ENCODE data around the gene GSAP.
A peak's percentile ranks its signal among the peaks of the same experiment; 100 is the strongest.
"Not testable (repeated sequence)": the region's sequence is repeated elsewhere in the genome, so short reads cannot be mapped to it uniquely, and the experiment has no call there.

The GSAP gene

DNA sequence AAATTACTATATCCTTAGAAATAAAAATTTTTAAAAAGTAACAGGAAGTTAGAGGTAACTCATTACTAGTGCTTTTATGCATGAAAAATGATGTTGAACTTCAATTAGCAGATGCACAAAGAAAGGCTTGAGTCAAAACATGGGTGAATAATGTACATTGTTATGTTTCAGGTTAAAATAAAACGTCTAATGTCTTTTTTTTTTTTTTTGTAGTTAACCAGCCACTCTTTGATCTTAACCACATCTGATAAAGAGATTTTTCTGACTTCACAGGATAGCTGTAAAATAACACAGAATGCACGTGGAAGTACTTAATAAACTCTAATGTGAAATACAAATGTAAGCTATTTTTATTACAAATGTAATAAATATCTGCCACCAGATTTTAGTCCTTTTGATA is 61.7 kb downstream of the GSAP start:
- DNase-seq, result no peak

- no peak for DNase-seq
Observed at GRCh38 chr7:77353911-77354310, 62.2 kb downstream of the GSAP start.

DNA sequence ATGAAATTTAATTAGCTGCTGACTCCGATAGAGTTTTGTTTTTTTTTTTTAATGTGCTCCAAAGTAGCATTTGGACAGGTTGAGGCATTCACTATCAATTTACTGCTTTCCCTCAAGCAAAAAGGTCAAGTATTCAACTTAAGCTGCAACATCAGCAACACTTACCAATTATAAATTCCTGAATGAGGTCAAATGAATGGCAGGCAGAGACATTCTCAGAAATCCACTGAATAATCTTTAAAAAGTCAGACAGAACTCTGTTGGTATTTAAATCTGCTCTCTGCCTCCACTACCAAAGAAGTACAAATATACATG is 62.8 kb downstream of the GSAP start:
- no peak for DNase-seq

DNA sequence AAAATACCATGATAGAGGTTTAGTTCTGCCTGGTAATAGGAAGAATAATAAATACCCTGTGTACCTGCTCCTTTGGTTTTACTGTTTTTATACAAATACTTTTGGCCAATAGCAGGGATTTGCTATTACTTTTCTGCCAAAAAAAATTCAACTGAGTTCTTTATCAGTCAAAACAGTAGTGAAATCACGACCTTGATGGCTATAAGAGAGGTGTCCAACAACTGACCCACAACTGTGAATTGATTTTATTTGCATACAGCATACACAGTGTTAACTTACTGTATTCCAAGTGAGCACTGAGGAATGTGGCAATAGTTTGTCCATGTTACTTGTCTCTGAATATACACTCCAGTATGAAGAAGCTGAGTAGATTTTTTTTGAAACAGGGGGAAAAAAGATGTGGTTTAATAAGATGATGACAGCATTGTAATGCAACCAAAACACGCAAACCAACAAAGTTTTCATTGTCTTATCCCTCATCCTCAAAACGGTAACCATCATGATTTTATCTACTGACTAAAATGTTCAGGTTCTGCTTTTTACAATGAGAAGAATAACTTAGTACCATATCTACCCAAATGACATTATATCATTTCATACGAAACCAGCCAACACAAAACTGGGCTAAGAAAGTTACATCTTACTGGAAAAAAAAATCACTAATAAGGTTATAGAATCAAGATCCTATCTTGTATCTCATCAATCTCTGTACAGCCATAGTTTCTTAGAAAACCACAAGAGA is 63.3 kb downstream of the GSAP start:
- DNase-seq, result no peak

DNA sequence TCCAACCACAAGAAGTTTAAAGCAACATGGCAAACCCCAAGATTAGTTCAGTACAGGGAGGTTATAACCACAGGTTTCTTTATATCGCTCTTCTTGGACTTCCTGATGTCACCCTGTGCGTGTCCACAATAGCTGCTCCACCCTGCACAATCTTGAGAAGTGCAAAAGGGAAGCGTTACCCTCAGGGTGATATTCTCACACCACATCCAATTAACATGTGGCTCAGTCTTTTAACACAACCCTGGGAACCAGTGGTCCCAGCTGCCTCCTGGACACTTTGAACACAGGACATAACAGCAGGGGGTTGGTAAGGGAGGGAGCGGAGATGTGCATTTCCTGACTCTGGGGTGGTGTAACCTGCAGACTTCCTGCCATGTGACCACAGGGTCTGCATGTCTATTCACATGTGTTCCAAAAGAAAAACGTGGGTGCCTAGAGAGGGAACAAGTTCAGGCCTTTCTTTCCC is 64.6 kb downstream of the GSAP start:
- DNase-seq, result no peak

DNA sequence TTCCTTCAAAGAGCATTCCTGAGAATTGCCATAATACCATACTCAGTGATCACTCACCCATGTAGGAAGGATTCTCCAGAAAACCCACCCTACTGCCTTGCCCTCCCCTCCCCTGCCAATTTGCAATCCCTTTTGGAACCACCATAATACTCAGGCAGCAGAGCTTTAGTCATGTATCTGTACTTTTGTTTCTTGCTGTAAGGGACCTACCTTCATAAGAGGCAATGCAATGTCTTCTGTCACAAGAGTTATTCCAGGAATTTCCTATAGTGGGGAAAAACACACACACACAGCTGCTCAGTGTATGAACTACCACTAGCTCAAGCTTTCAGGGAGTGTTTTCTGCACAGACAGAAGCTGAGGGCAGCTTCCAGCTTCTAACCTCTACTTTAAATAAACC is 67.0 kb downstream of the GSAP start:
- no peak for DNase-seq

DNA sequence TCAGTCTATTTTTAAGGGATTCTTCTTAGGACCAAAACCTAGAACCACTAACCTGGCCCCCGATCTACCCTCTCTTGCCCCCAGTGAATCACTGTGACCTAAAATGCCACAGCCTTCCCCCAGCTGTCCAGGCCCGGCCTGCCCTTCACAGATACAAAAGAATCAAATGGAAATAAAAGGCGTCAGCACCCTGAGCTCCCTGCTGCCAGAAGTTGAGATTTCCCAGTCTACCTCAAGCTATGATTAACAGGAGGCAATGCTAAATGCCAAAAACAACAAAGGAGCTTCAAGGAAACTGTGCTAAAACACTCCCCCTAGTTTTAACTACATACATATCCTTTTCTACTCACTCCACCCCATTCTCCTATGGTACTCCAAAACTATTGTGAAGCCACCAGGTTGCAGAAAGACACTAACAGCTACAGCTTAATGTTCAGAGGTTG is 67.8 kb downstream of the GSAP start:
- DNase-seq, result no peak

DNA sequence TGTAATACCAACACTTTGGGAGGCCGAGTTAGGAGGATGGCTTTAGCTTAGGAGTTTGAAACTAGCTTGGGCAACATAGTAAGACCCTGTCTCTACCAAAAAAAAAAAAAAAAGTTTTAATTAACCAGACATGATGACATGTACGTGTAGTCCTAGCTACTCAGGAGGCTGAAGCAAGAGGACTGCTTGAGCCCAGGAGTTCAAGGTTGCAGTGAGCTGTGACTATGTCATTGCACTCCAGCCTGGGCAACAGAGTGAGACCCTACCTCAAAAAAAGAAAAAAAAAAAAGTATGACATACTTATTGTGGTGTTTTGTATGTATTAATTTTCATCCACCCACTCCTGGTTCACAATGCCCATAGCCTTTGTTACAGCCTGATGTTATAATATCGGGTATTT is 69.7 kb downstream of the GSAP start:
- DNase-seq, result no peak

DNA sequence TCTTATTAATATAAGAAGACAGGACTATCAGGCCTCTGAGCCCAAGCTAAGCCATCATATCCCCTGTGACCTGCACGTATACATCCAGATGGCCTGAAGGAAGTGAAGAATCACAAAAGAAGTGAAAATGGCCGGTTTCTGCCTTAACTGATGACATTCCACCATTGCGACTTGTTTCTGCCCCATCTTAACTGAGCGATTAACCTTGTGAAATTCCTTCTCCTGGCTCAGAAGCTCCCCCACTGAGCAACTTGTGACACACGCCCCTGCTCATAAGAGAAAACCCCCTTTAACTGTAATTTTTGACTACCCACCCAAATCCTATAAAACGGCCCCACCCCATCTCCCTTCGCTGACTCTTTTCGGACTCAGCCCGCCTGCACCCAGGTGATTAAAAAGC is 70.7 kb downstream of the GSAP start:
- DNase-seq, result not testable (repeated sequence)

DNA sequence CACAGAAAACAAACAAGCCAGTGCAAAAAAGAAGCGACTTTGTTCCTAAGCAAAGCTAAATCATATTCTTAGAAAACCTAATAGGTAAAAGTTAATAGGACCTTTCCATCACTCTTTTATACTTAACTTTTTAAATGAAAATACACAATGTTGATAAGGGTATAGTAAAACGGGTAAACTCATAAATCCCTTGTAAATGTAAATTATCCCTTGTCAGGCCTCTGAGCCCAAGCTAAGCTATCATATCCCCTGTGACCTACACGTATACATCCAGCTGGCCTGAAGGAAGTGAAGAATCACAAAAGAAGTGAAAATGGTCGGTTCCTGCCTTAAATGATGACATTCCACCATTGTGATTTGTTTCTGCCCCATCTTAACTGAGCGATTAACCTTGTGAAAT is 76.4 kb downstream of the GSAP start:
- DNase-seq, result no peak

DNA sequence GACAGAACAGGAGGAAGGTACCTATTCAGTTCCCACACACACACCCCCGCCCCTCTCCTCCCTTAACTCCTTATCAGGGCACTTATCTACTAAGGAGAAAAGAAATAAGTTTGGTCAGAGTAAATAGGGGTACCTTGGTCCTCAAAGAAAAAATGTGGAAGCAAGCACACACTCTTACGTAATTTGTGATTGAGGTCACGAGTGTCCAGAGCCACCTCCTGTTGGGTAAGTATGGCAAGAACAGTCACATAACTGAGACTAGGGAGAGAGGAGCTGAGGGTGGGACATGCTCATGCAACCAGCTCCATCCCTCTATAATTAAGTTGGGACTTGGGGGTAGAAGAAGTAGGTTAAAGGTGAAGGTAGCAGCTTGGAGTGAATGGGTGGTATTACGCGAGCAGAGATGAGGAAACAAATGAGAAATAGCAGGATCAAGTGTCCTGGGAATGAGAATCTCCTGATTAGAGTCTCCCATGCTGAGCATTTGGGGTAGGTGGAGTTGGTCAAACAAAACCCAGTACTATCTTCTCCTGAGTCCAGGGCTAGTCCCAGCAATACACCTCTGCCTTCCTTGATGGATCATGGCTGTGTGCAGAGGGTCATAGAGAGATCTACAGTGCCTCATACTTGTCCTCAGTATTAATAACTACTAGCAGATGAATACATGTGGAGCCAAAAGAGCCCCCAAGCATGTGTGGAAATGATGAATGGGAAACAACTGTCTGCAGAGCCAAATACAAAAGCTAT is 77.1 kb downstream of the GSAP start:
- no peak for DNase-seq

- no peak for DNase-seq
Observed at GRCh38 chr7:77338260-77338659, 77.9 kb downstream of the GSAP start.

DNA sequence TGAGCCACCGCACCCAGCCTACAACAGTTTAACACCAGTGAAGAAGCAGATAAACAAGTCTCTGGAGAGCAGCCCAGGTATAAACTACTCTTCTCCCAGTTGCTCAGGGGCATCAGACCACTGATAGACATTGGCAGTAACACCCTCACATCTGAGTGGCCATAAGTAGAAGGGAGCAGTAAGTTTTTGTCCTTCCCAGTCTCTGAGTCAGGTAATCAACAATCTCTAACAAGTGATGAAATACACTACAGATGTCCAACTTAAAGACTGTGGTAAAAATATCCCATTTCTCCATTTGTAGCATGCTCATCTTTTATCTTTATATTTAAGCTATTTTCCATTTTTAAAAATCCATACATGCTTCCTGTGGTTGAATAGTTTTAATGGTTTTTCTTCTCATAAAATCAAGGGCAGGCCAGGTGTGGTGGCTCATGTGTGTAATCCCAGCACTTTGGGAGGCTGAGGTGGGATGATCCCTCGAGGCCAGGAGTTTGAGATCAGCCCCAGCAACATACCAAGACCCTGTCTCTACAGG is 78.6 kb downstream of the GSAP start:
- no peak for DNase-seq

DNA sequence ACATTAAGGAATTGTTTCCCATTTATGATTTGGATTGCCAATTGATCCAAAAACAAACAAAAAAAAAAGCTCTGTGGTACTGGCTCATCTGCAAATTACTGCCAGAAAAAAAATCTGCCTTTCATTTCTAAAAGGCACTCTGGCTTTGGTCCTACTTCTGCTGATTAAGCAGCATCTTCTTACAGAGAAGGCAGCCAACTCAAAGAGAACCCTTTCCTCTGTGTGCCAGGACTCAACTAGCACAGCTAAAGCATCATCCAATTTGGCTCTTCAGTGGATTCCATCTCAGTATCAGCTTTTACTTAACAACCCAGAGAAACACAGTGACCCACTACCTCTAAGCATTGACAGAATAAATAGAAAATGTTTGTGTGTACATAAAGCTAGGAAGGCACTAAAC is 80.6 kb downstream of the GSAP start:
- DNase-seq, result no peak

DNA sequence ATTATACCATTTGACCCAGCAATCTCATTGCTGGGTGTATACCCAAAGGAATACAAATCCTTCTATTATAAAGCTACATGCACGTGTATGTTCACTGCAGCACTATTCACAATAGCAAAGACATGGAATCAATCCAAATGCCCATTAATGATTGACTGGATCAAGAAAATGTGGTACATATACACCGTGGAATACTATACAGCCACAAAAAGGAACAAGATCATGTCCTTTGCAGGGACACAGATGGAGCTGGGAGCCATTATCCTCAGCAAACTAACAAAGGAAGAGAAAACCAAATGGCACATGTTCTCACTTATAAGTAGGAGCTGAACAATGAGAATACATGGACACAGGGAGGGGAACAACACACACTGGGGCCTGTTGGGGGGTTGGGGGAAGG is 82.1 kb downstream of the GSAP start:
- not testable (repeated sequence) for DNase-seq

- peak; percentile 65 to 84 for DNase-seq
Observed at GRCh38 chr7:77331938-77332695, 84.0 kb downstream of the GSAP start.

GRCh38 chr7:77330169-77330882 is 85.8 kb downstream of the GSAP start:
- no peak for DNase-seq

DNA sequence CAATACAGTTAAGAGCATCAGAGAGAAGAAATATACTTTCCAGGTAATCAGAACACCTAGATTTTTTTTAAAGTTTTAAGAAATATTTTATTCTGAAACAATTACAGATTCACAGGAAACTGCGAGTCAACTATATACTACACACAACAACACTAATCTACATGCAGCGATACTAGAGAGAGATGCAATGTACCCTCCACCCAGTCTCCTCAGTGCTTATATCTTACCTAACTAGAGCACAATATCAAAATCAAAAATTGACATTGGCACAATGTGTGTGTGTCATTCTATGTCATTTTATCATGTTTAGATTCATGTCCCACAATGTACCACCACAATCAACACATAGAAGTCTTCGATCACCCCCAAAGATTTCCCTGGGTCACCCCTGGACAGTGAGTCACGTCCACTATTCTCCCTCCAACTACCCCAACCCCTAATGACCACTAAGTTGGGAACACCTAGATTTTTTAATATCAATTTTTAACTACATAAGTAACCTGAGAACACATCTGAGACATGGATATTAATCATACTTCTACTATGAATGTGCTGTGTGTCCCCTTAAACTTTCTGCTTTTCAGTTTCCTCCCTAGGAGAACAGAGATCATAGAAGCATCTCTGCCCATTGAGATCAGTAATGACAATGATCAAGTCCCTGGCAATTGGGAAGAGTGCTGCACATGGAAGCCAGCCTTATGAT is 86.5 kb downstream of the GSAP start:
- no peak for DNase-seq

DNA sequence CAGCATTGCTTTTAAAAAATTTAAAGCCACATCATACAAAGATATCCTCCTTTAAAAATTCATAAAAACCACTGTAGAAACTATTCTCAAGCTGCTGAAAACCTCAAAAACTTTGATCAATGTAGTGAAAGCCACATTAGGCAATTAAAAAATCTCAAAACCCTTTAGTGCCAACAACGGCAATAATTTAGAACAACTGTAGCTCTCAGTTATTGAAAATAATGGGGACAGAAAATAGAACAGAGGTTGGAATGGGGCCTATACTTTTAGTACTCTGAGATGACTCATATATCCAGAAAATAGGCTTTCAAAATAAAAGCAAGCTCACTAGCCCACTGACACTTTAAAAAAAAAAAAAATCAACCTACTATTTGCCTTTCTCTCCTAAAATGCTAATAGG is 87.5 kb downstream of the GSAP start:
- DNase-seq, result no peak

DNA sequence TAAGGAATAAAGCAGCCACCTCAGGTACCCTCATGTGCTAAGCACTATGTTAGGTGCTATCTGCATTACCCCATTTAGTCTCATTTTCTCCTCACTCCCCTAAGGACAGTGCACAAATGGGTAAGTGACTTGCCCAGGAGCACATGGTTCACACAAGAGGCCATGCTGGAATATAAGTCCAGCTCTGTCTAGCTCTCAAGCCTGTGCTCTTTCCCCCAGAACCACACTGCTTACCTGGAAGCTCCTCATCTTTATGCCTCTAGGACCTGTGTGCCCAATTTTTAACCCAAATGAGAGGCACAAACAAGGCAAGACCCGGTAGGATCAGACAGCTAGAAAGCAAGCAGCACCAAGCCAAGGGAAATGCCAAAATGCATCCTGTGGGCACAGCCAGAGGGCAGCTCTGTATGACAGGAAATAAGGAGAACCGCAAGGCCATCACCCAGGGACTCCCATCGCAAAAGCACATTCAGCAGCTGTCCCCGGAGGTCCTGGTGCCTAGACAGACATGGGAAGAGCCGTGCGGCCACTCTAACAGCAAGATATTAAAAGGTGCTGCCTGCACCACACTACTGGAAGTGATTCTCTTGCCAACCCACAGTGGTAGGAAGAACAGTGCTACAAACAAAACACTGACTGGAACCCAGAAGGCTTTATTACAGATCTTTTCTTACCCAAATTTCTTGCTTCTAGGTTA is 88.1 kb downstream of the GSAP start:
- no peak for DNase-seq

DNA sequence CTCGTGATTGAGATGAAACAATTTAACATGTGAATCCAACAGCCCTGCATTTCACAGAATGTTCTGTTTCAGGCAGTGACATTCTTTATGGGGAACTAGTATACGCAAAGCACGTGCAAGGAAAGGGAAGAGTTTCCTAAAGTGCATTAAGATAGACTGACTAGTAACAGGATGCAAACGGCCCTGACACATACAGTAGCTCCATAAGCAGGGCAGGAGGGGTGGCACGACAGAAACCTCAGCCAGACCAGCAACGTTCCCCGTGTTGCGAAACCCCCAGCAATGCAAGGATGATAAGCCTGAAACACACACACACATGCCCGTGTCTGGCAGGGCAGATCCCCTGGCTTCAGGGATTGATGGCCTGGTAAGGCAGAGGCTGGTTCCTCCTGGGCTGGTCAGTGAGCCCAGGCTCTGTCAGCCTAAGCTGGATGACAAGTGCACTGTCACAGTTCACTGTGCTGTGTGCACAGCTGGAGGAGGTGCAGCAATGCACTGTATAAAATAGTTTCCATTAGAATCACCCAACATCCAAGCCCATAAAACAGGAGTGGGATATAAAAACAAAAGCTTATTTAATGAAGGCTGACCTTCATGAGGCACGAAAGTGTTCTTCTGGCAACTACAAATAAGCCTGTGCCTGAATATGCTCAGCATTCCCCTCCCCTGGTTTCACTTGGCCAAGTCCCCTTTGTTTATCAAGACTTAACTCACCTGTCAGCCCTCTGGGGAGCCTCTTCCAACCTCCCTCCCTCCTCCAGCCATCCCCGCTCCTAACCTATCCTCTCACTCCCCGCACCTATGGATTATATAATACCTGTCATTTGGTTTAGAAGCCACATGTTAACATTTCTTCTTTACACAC is 88.8 kb downstream of the GSAP start:
- no peak for DNase-seq
